COLO829 (cell line): ENCODE results near the gene DACT1.
A peak's percentile ranks its signal among the peaks of the same experiment; 100 is the strongest.
"Not testable (repeated sequence)": the region's sequence is repeated elsewhere in the genome, so short reads cannot be mapped to it uniquely, and the experiment has no call there.

ENCODE experiments used
- DNase-seq: peaks from one replicate; pipeline ENCODE4 v3.0.0; 2012; ENCODE audit warnings: low spot score

The DACT1 gene

GRCh38 chr14:58637391-58638230, at the start of gene DACT1:
Gene DACT1 (plus strand): TSS chr14:58637962. CDS start chr14:58638203, 241 bp downstream.
- no peak for DNase-seq

- DNase-seq = not testable (repeated sequence)
These were observed 49.4 kb upstream of the DACT1 start for GRCh38 chr14:58588321-58588720.

- DNase-seq = no peak
These were observed 43.8 kb upstream of the DACT1 start for GRCh38 chr14:58593977-58594376.

- DNase-seq = no peak
These were observed 40.7 kb upstream of the DACT1 start for GRCh38 chr14:58597041-58597440.

- no peak for DNase-seq
These were observed 39.5 kb upstream of the DACT1 start for GRCh38 chr14:58598028-58598803.

GRCh38 chr14:58598804-58599525, 38.8 kb upstream of the DACT1 start:
- DNase-seq = no peak

- no peak for DNase-seq
These were observed 38.1 kb upstream of the DACT1 start for GRCh38 chr14:58599707-58600106.

- no peak for DNase-seq
These were observed 32.3 kb upstream of the DACT1 start for GRCh38 chr14:58605465-58605864.

- DNase-seq = peak; percentile 74
These were observed 30.4 kb upstream of the DACT1 start for GRCh38 chr14:58607131-58607951.

GRCh38 chr14:58607952-58608317, 29.8 kb upstream of the DACT1 start:
- peak; percentile 22 for DNase-seq

GRCh38 chr14:58617619-58618018, 20.1 kb upstream of the DACT1 start:
- no peak for DNase-seq

- no peak for DNase-seq
These were observed 17.8 kb upstream of the DACT1 start for GRCh38 chr14:58620011-58620410.

- DNase-seq = no peak
These were observed 12.3 kb upstream of the DACT1 start for GRCh38 chr14:58625438-58625837.

GRCh38 chr14:58626431-58626831, 11.3 kb upstream of the DACT1 start:
- peak; percentile 79 for DNase-seq

- DNase-seq = no peak
These were observed 9.4 kb upstream of the DACT1 start for GRCh38 chr14:58628406-58628805.

- DNase-seq = no peak
These were observed 8.5 kb upstream of the DACT1 start for GRCh38 chr14:58629281-58629680.

GRCh38 chr14:58631732-58632131, 6.0 kb upstream of the DACT1 start:
- no peak for DNase-seq

GRCh38 chr14:58633831-58634230, 3.9 kb upstream of the DACT1 start:
- no peak for DNase-seq

GRCh38 chr14:58634406-58635090, 3.2 kb upstream of the DACT1 start:
- no peak for DNase-seq

- no peak for DNase-seq
These were observed 2.5 kb upstream of the DACT1 start for GRCh38 chr14:58635091-58635830.
